H1 (cell line): ENCODE results near the gene BIVM. TPM values are rescaled to one million over a fixed set of nuclear protein-coding genes. Genes with fewer than 3 reads are reported as not detected.

Experiments
- CTCF ChIA-PET: fragments of 300-600 bp; sonication (Branson Sonifier 250); formaldehyde crosslinking; loops from one replicate; lab custom pipeline; 2021; ENCODE audit not compliant: partially characterized antibody; lab: Charles Lee
- POLR2A ChIA-PET: fragments of 300-600 bp; sonication (Branson Sonifier 250); formaldehyde crosslinking; loops from one replicate; lab custom pipeline; 2021; ENCODE audit warnings: inconsistent platforms; ENCODE audit not compliant: partially characterized antibody; lab: Charles Lee
- DNase-seq, 2 experiments: peaks; one replicate each; pipeline versions ENCODE4 v3.0.0 to v3.0.0-alpha.2; 2010 to 2022; ENCODE audit warnings: low spot score in 2 of 2, low read depth in 1 of 2, mixed read lengths in 1 of 2
- FAIRE-seq: peaks from 2 replicates; lab custom pipeline; 2011; peaks lifted over from hg19 to GRCh38; lab: Jason Lieb, UNC
- H2AFZ ChIP-seq: 2 replicates; pipeline ENCODE4 v1.8.1; 2012; ENCODE audit warnings: low read length, inconsistent platforms
- H2AK5ac ChIP-seq: 2 replicates; pipeline ENCODE4 v1.6.1; 2013; ENCODE audit warnings: low read depth, low read length
- H2BK120ac ChIP-seq: replicated peaks from 2 replicates; pipeline ENCODE3; 2013; ENCODE audit warnings: low read depth, low read length, inconsistent platforms
- H2BK12ac ChIP-seq: 2 replicates; pipeline ENCODE4 v1.6.1; 2013; ENCODE audit warnings: low read depth, low read length
- H2BK15ac ChIP-seq: 2 replicates; pipeline ENCODE4 v1.6.1; 2013; ENCODE audit warnings: low read length
- H2BK20ac ChIP-seq: 2 replicates; pipeline ENCODE4 v1.6.1; 2013; ENCODE audit warnings: low read length
- H2BK5ac ChIP-seq: 2 replicates; pipeline ENCODE4 v1.6.1; 2013; ENCODE audit warnings: low read depth, low read length
- H3K14ac ChIP-seq: 2 replicates; pipeline ENCODE4 v1.6.1; 2013; ENCODE audit warnings: inconsistent platforms; ENCODE audit not compliant: insufficient read length
- H3K18ac ChIP-seq: 2 replicates; pipeline ENCODE4 v1.6.1; 2013; ENCODE audit warnings: low read length; ENCODE audit errors: extremely low read depth
- H3K23ac ChIP-seq: 2 replicates; pipeline ENCODE4 v1.6.1; 2013; ENCODE audit warnings: inconsistent platforms; ENCODE audit not compliant: insufficient read length
- H3K23me2 ChIP-seq: 2 replicates; pipeline ENCODE4 v1.6.1; 2013; ENCODE audit warnings: low read depth, low read length
- H3K27ac ChIP-seq: 2 replicates; pipeline ENCODE4 v1.6.1; 2011; ENCODE audit warnings: low read depth, low read length, inconsistent platforms
- H3K27me3 ChIP-seq, 4 experiments: replicated peaks in 1 of 4; 1 replicate in 1 of 4; 2 replicates in 3 of 4; pipeline versions ENCODE4 v1.6.1 to v1.8.1; 2011 to 2013; ENCODE audit warnings: low read length in 3 of 4, mild to moderate bottlenecking in 3 of 4, inconsistent platforms in 2 of 4, mixed read lengths in 2 of 4, moderate library complexity in 1 of 4; ENCODE audit not compliant: control insufficient read depth in 3 of 4, insufficient read depth in 3 of 4; ENCODE audit errors: extremely low read depth in 1 of 4
- H3K36me3 ChIP-seq, 4 experiments: 2 replicates each; pipeline versions ENCODE4 v1.6.1 to v1.8.1; 2011 to 2013; ENCODE audit warnings: mild to moderate bottlenecking in 4 of 4, low read length in 3 of 4, moderate library complexity in 2 of 4, control low read depth in 1 of 4, inconsistent platforms in 1 of 4; ENCODE audit not compliant: insufficient read depth in 4 of 4, control insufficient read depth in 2 of 4
- H3K4ac ChIP-seq: replicated peaks from 2 replicates; pipeline ENCODE3; 2013; ENCODE audit warnings: low read length, low read depth, mixed read lengths, inconsistent platforms; ENCODE audit not compliant: insufficient read length
- H3K4me1 ChIP-seq, 4 experiments: replicated peaks in 1 of 4; 1 replicate in 1 of 4; 2 replicates in 3 of 4; pipeline versions ENCODE4 v1.6.1 to v1.8.1; 2011 to 2013; ENCODE audit warnings: low read length in 3 of 4, inconsistent platforms in 2 of 4, mixed read lengths in 1 of 4; ENCODE audit not compliant: insufficient read depth in 4 of 4, control insufficient read depth in 3 of 4
- H3K4me2 ChIP-seq, 2 experiments: 2 replicates each; pipeline versions ENCODE4 v1.6.1 to v1.8.1; 2011 to 2013; ENCODE audit warnings: low read depth in 2 of 2, low read length in 2 of 2, control low read depth in 1 of 2, inconsistent platforms in 1 of 2, mild to moderate bottlenecking in 1 of 2; ENCODE audit not compliant: insufficient read depth in 1 of 2
- H3K4me3 ChIP-seq, 4 experiments: fragments of 200-600, 300-600 bp in 1 of 4; sonication (generic), shearing (Covaris generic), sonication (Bioruptor Twin) in 1 of 4; 2 replicates each; pipeline versions ENCODE4 v1.5.1 to v1.8.1; 2011 to 2016; ENCODE audit warnings: low read length in 4 of 4, low read depth in 3 of 4, control low read depth in 2 of 4, inconsistent platforms in 2 of 4, mild to moderate bottlenecking in 2 of 4, mixed read lengths in 1 of 4, moderate library complexity in 1 of 4; ENCODE audit not compliant: insufficient read depth in 2 of 4; ENCODE audit errors: extremely low read depth in 1 of 4
- H3K56ac ChIP-seq: replicated peaks from 2 replicates; pipeline ENCODE3; 2013; ENCODE audit warnings: low read depth, mild to moderate bottlenecking, mixed read lengths, low read length, inconsistent platforms; ENCODE audit not compliant: insufficient read length
- H3K79me1 ChIP-seq: 2 replicates; pipeline ENCODE4 v1.6.1; 2013; ENCODE audit warnings: low read depth, low read length, control low read depth
- H3K79me2 ChIP-seq, 2 experiments: 2 replicates each; pipeline versions ENCODE4 v1.6.1 to v1.8.1; 2012 to 2013; ENCODE audit warnings: low read length in 2 of 2, mild to moderate bottlenecking in 2 of 2, inconsistent platforms in 1 of 2; ENCODE audit not compliant: insufficient read depth in 2 of 2, control insufficient read depth in 1 of 2
- H3K9ac ChIP-seq, 4 experiments: replicated peaks in 1 of 4; 1 replicate in 1 of 4; 2 replicates in 3 of 4; pipeline versions ENCODE4 v1.6.1 to v1.8.1; 2011 to 2013; ENCODE audit warnings: low read depth in 3 of 4, low read length in 3 of 4, control low read depth in 2 of 4, mild to moderate bottlenecking in 2 of 4, moderate library complexity in 2 of 4, inconsistent platforms in 1 of 4; ENCODE audit errors: extremely low read depth in 1 of 4
- H3K9me3 ChIP-seq, 2 experiments: 2 replicates each; pipeline versions ENCODE4 v1.6.1 to v1.8.1; 2012 to 2013; ENCODE audit warnings: mild to moderate bottlenecking in 2 of 2, moderate library complexity in 2 of 2, control low read depth in 1 of 2, inconsistent platforms in 1 of 2, low read depth in 1 of 2, low read length in 1 of 2, mixed read lengths in 1 of 2; ENCODE audit not compliant: insufficient read depth in 2 of 2
- H4K20me1 ChIP-seq, 2 experiments: replicated peaks in 1 of 2; 2 replicates each; pipeline versions ENCODE3 to v1.8.1; 2011 to 2013; ENCODE audit warnings: inconsistent platforms in 2 of 2, low read length in 2 of 2, mild to moderate bottlenecking in 1 of 2; ENCODE audit not compliant: insufficient read depth in 2 of 2, control insufficient read depth in 1 of 2
- H4K5ac ChIP-seq: 2 replicates; pipeline ENCODE4 v1.6.1; 2013; ENCODE audit warnings: low read length, low read depth, mixed read lengths, inconsistent platforms; ENCODE audit not compliant: insufficient read length
- H4K8ac ChIP-seq: 2 replicates; pipeline ENCODE4 v1.8.0; 2013; ENCODE audit warnings: mild to moderate bottlenecking, moderate library complexity, low read length, inconsistent platforms; ENCODE audit not compliant: insufficient read depth; ENCODE audit errors: extremely low read depth
- H4K91ac ChIP-seq: replicated peaks from 2 replicates; pipeline ENCODE3; 2013; ENCODE audit warnings: low read length, mixed read lengths, inconsistent platforms; ENCODE audit not compliant: insufficient read length
- BRCA1 ChIP-seq: IDR thresholded peaks from 2 replicates; pipeline ENCODE4 v1.6.1; 2012; ENCODE audit warnings: low read depth, low read length, improper control_type of control experiment
- CTCF ChIP-seq, 3 experiments: IDR thresholded peaks; 1 replicate in 2 of 3; 2 replicates in 1 of 3; pipeline versions ENCODE4 v1.5.1 to v1.6.1; 2011; ENCODE audit warnings: low read length in 3 of 3, mild to moderate bottlenecking in 3 of 3, inconsistent platforms in 2 of 3, low read depth in 1 of 3, moderate library complexity in 1 of 3; ENCODE audit not compliant: insufficient read depth in 1 of 3; ENCODE audit errors: control extremely low read depth in 1 of 3
- NANOG ChIP-seq: IDR thresholded peaks from 2 replicates; pipeline ENCODE4 v1.6.1; 2011; ENCODE audit warnings: low read length, low read depth, mild to moderate bottlenecking, inconsistent platforms; ENCODE audit not compliant: insufficient read depth, poor library complexity, severe bottlenecking
- SIN3A ChIP-seq, 2 experiments: IDR thresholded peaks in 1 of 2; conservative IDR thresholded peaks in 1 of 2; 2 replicates each; pipeline ENCODE4 v1.6.1; 2011 to 2012; ENCODE audit warnings: low read length in 2 of 2, improper control_type of control experiment in 1 of 2, low read depth in 1 of 2, mild to moderate bottlenecking in 1 of 2
- TAF7 ChIP-seq: optimal IDR thresholded peaks from 2 replicates; pipeline ENCODE3; 2011; ENCODE audit warnings: low read depth, mild to moderate bottlenecking, inconsistent platforms, low read length, moderate library complexity, borderline replicate concordance
- WGBS, 2 experiments: shearing (Covaris generic) in 1 of 2; methylation state at CpG; one replicate each; pipeline versions ENCODE4 v1.1.6 to v1.1.7; 2013 to 2015; ENCODE audit warnings: low lambda C conversion rate in 2 of 2, mixed read lengths in 2 of 2, inconsistent platforms in 1 of 2, low coverage in 1 of 2, missing lambda C conversion rate in 1 of 2; ENCODE audit not compliant: insufficient replicate concordance in 2 of 2, insufficient coverage in 1 of 2, insufficient read length in 1 of 2; ENCODE audit errors: extremely low coverage in 1 of 2, missing lambda C conversion rate in 1 of 2; 5-methylcytosine and 5-hydroxymethylcytosine counted together
- polyA plus RNA-seq, 7 experiments: library from polyadenylated mRNA; depleted of rRNA in 3 of 7; stranded (reverse) in 5 of 7; unstranded in 2 of 7; fragments of >200 nt in 5 of 7; fragments of 200-250 nt in 2 of 7; gene quantifications; 1 replicate in 5 of 7; 2 replicates in 1 of 7; 4 replicates in 1 of 7; pipeline versions ENCODE4 v1.2.1 to v1.2.3, GENCODE V29; 2011 to 2013; ENCODE audit warnings: missing spikeins in 2 of 7, mixed read lengths in 2 of 7
- total RNA-seq: library from RNA; stranded (reverse); fragmentation: NEBNext Ultra II Directional; extraction: Animal tissue kit (Norgen Biotek cat#: 25700); gene quantifications from 2 replicates; pipeline ENCODE4 v1.2.1, GENCODE V29; 2021

The BIVM gene
- total and polyA plus RNA-seq, 2 of the 8 experiments (the other 6 are each of a cell fraction or from before 2014, with no cell fraction given), result 1.8 to 5.5 TPM

- WGBS, 2 experiments, result 90% methylated on average over 3 of the region's 3 CpGs; no CpG with 5 or more reads in 1 of the 2 experiments
- TF ChIP-seq SIN3A (conservative IDR thresholded peaks at IDR 0.05 in 1 of 2, IDR thresholded peaks at IDR 0.05 in 1 of 2; ENCODE audit: low read depth in 1 of 2, low read length in 2 of 2) (no peak), NANOG (no peak), CTCF (IDR thresholded peaks at IDR 0.05; ENCODE audit: control extremely low read depth in 1 of 3, insufficient read depth in 1 of 3, low read depth in 1 of 3, low read length in 3 of 3) (no peak), TAF7 (no peak), BRCA1 (no peak)
- Histone ChIP-seq H3K14ac (no peak overlapping the region), H3K4me3 (no peak overlapping the region), H3K56ac (no peak overlapping the region), H3K23ac (no peak overlapping the region), H4K20me1 (no peaks in the 10 kb centered on the region), H3K23me2 (no peaks in the 10 kb centered on the region; the same call in 1 of the 2 replicates), H2BK5ac (no peak overlapping the region), H4K8ac (no peak overlapping the region), H3K4me1 (no peaks in the 10 kb centered on the region), H4K5ac (no peak overlapping the region), H3K4me2 (no peak overlapping the region), H2BK15ac (no peak overlapping the region), H2AK5ac (no peak overlapping the region), H3K79me2 (no peaks in the 10 kb centered on the region), H3K79me1 (no peaks in the 10 kb centered on the region), H4K91ac (no peak overlapping the region), H2BK12ac (no peak overlapping the region), H2AFZ (no peak overlapping the region), H3K9me3 (peaks cover 0 to 3% of the 10 kb centered on the region in 2 experiments; a peak in 2 of 4 replicates), H3K27ac (no peak overlapping the region), H2BK20ac (no peak overlapping the region), H3K27me3 (no peaks in the 10 kb centered on the region), H3K4ac (no peak overlapping the region), H3K9ac (no peak overlapping the region), H3K36me3 (no peaks in the 10 kb centered on the region), H2BK120ac (no peak overlapping the region), H3K18ac (no peak overlapping the region)
- FAIRE-seq (no peak), DNase-seq (no peak)
- ChIA-PET CTCF (interaction anchor here (0.7 kb wide), 1 partner anchor 399 kb away, joined by 3 read pairs; no protein-coding TSS in a partner anchor), POLR2A (no interaction called here)
Measured at GRCh38 chr13:102751886-102752285, 47.0 kb upstream of the BIVM start.
